H1 (cell line): ENCODE data around the gene TMA7B. TPM values are rescaled to one million over a fixed set of nuclear protein-coding genes. Genes with fewer than 3 reads are reported as not detected.

Source experiments
- KDM1A ChIP-seq: fragments of 200-600, 300-600 bp; sonication (generic); IDR thresholded peaks from 2 replicates; pipeline ENCODE4 v1.7.1; 2016; ENCODE audit warnings: mild to moderate bottlenecking, low read length, borderline replicate concordance
- SP1 ChIP-seq: IDR thresholded peaks from 2 replicates; pipeline ENCODE4 v1.6.1; 2011; ENCODE audit warnings: low read depth, low read length
- polyA plus RNA-seq, 7 experiments: library from polyadenylated mRNA; depleted of rRNA in 3 of 7; stranded (reverse) in 5 of 7; unstranded in 2 of 7; fragments of >200 nt in 5 of 7; fragments of 200-250 nt in 2 of 7; gene quantifications; 1 replicate in 5 of 7; 2 replicates in 1 of 7; 4 replicates in 1 of 7; pipeline versions ENCODE4 v1.2.1 to v1.2.3, GENCODE V29; 2011 to 2013; ENCODE audit warnings: missing spikeins in 2 of 7, mixed read lengths in 2 of 7
- total RNA-seq: library from RNA; stranded (reverse); fragmentation: NEBNext Ultra II Directional; extraction: Animal tissue kit (Norgen Biotek cat#: 25700); gene quantifications from 2 replicates; pipeline ENCODE4 v1.2.1, GENCODE V29; 2021
- TF ChIP-seq, protein P1 (sequence below): fragments of 300-600 bp; sonication (generic); IDR thresholded peaks from 2 replicates; pipeline ENCODE4 v1.7.1; 2012; ENCODE audit warnings: low read length, moderate library complexity, mild to moderate bottlenecking, inconsistent platforms; ENCODE audit not compliant: insufficient replicate concordance

Gene TMA7B
- total and polyA plus RNA-seq, 2 of the 8 experiments (the other 6 are each of a cell fraction or from before 2014, with no cell fraction given) = not detected

- TF ChIP-seq, protein P1, sequence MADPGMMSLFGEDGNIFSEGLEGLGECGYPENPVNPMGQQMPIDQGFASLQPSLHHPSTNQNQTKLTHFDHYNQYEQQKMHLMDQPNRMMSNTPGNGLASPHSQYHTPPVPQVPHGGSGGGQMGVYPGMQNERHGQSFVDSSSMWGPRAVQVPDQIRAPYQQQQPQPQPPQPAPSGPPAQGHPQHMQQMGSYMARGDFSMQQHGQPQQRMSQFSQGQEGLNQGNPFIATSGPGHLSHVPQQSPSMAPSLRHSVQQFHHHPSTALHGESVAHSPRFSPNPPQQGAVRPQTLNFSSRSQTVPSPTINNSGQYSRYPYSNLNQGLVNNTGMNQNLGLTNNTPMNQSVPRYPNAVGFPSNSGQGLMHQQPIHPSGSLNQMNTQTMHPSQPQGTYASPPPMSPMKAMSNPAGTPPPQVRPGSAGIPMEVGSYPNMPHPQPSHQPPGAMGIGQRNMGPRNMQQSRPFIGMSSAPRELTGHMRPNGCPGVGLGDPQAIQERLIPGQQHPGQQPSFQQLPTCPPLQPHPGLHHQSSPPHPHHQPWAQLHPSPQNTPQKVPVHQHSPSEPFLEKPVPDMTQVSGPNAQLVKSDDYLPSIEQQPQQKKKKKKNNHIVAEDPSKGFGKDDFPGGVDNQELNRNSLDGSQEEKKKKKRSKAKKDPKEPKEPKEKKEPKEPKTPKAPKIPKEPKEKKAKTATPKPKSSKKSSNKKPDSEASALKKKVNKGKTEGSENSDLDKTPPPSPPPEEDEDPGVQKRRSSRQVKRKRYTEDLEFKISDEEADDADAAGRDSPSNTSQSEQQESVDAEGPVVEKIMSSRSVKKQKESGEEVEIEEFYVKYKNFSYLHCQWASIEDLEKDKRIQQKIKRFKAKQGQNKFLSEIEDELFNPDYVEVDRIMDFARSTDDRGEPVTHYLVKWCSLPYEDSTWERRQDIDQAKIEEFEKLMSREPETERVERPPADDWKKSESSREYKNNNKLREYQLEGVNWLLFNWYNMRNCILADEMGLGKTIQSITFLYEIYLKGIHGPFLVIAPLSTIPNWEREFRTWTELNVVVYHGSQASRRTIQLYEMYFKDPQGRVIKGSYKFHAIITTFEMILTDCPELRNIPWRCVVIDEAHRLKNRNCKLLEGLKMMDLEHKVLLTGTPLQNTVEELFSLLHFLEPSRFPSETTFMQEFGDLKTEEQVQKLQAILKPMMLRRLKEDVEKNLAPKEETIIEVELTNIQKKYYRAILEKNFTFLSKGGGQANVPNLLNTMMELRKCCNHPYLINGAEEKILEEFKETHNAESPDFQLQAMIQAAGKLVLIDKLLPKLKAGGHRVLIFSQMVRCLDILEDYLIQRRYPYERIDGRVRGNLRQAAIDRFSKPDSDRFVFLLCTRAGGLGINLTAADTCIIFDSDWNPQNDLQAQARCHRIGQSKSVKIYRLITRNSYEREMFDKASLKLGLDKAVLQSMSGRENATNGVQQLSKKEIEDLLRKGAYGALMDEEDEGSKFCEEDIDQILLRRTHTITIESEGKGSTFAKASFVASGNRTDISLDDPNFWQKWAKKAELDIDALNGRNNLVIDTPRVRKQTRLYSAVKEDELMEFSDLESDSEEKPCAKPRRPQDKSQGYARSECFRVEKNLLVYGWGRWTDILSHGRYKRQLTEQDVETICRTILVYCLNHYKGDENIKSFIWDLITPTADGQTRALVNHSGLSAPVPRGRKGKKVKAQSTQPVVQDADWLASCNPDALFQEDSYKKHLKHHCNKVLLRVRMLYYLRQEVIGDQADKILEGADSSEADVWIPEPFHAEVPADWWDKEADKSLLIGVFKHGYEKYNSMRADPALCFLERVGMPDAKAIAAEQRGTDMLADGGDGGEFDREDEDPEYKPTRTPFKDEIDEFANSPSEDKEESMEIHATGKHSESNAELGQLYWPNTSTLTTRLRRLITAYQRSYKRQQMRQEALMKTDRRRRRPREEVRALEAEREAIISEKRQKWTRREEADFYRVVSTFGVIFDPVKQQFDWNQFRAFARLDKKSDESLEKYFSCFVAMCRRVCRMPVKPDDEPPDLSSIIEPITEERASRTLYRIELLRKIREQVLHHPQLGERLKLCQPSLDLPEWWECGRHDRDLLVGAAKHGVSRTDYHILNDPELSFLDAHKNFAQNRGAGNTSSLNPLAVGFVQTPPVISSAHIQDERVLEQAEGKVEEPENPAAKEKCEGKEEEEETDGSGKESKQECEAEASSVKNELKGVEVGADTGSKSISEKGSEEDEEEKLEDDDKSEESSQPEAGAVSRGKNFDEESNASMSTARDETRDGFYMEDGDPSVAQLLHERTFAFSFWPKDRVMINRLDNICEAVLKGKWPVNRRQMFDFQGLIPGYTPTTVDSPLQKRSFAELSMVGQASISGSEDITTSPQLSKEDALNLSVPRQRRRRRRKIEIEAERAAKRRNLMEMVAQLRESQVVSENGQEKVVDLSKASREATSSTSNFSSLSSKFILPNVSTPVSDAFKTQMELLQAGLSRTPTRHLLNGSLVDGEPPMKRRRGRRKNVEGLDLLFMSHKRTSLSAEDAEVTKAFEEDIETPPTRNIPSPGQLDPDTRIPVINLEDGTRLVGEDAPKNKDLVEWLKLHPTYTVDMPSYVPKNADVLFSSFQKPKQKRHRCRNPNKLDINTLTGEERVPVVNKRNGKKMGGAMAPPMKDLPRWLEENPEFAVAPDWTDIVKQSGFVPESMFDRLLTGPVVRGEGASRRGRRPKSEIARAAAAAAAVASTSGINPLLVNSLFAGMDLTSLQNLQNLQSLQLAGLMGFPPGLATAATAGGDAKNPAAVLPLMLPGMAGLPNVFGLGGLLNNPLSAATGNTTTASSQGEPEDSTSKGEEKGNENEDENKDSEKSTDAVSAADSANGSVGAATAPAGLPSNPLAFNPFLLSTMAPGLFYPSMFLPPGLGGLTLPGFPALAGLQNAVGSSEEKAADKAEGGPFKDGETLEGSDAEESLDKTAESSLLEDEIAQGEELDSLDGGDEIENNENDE = no peak
- TF ChIP-seq SP1 (no peak), KDM1A (no peak)
- TF ChIP-seq, all 59 proteins: peak for 0
Observed at GRCh38 chr22:39941601-39942000, 18.6 kb upstream of the TMA7B start (continued).
